GM21717 (cell line): Measurements from ENCODE around the gene CCNY.

Source experiments
- ATAC-seq: cut with Tn5 transposase; IDR thresholded peaks from one replicate; pipeline ENCODE4 v1.9.1; 2021; ENCODE audit warnings: mild to moderate bottlenecking, moderate library complexity; ENCODE audit not compliant: unreplicated experiment

The CCNY gene

DNA sequence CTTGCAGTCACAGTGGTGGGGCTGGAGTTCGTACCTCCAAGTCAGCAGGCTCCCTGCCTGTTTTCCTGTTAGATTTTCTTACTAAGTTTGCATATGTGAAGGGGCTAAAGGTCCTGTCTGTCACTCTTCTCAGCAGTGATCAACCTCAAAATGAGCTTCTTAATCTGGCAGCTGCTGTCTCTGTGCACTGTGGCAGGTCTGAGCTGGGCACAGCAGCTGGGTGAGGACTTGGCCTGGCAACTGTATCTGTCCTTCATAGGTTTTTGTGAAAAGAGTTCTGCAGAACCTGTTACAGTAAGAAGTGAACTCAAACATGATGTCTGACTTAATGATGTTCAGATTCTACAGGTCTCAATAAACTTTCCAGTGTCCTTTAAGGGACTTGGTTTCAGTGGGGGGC is 237.5 kb downstream of the CCNY start:
- ATAC-seq: no peak

DNA sequence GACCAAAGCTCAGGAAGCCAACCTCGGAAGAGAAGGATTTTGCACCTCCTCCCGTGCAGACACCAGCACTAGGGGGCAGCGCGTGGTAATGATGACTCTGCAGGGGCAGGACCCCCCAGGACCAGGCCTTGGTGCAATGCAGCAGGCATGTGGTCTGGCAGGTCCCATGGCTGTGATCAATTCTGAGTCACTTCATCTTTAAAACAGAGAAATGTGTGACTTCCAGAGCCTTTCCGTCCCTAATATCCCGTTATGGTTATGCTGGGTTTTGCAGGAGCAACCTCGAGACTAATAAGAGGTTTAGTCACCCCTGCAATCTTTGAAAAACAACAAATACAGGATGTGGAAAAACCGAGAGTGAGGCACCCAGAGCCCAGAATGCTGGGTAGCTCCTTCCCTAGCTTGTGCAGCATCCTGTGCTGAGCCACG is 238.6 kb downstream of the CCNY start:
- ATAC-seq: no peak

DNA sequence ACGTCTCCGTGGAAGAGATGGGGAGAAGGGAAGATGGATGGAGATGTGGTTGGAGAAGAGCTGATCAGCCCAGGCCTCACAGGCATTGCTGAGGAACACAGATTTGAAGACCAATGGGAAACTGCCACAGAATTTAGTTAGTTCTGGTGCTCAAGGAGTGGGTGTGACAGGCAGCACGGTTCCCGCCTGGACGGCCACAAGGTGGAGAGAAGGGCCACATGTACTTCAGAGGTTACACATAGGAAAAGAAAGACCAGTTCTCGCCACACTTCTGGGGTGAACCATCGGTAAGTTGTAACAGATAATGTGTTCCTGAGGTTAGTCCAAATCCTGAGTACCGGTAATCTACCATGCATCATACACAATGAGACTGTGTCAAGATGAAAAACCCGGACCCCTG is 239.3 kb downstream of the CCNY start:
- ATAC-seq: no peak

DNA sequence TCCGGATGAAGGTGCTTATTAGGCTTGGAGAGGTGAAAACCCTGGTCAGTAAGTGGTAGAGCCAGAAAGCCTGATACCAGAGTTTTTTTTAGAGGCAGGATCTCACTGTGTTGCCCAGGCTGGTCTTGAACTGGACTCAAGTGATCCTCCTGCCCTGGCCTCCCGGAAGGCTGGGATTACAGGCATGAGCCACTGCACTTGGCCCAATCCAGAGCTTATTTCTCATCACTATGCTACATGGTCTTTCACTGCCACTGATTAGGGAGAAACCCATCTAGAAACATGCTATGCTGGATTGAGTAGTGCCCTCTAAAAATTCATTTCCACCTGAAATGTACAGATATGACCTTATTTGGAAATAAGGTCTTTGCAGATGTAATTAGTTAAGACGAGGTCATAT is 240.4 kb downstream of the CCNY start:
- ATAC-seq: no peak

DNA sequence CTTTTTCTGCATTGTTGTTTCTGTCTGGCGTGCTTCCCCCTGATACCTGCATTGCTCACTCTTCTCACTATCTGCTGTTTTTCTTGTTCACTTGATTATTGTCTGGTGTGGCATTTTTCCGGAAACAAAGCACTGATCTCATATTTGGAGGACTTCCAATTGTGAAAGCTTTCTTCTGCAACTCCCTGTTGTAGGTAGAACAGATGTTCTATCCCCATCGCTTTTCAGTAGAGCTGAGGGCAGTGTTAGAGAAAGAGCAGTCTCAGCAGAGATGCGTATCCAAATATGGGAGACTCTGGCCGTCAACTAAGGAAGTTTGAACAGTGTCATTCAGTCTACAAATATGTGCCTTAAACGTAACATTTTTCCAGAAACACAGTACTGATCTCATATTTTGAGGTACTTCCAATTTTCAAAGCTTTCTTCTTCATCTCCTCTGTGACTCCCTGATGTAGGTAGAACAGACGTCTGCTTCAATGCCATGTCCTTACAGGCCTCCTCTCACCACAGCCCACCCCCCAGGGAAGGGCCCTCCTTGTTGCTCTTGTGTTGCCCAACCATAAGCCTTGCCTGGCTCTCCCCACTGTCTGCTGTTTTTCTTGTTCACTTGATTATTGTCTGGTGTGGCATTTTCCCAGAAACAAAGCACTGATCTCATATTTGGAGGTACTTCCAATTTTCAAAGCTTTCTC is 241.8 kb downstream of the CCNY start:
- no peak for ATAC-seq

DNA sequence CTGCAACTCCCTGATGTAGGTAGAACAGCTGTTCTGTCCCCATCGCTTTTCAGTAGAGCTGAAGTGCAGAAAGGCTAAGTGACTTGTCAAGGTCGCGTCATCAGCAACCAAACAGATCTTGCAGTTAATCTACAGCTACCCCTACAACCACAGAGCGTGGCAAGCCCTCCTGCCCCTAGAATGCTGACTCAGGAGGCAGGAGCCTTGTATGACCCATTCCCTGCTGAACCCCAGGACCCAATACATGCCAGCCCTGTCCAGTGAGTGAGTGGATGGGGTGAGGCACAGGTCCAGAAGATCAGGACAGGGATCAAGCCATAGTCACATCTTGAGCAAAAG is 242.3 kb downstream of the CCNY start:
- no peak for ATAC-seq

DNA sequence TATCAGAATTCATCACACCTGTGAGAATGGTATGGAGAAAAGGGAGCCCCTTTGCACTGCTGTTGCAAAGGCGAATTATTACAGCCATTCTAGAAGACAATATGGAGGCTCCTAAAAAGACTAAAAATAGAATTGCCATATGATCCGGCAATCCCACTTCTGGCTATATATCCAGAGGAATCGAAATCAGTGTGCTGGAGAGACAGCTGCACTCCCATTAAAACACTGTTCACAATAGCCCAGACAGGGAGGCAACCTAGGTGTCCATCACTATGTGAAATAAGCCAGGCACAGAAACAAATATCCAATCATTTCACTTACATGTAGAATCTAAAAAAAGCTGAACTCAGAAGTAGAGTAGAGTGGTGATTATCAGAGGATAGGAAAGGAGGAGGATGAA is 242.8 kb downstream of the CCNY start:
- no peak for ATAC-seq

DNA sequence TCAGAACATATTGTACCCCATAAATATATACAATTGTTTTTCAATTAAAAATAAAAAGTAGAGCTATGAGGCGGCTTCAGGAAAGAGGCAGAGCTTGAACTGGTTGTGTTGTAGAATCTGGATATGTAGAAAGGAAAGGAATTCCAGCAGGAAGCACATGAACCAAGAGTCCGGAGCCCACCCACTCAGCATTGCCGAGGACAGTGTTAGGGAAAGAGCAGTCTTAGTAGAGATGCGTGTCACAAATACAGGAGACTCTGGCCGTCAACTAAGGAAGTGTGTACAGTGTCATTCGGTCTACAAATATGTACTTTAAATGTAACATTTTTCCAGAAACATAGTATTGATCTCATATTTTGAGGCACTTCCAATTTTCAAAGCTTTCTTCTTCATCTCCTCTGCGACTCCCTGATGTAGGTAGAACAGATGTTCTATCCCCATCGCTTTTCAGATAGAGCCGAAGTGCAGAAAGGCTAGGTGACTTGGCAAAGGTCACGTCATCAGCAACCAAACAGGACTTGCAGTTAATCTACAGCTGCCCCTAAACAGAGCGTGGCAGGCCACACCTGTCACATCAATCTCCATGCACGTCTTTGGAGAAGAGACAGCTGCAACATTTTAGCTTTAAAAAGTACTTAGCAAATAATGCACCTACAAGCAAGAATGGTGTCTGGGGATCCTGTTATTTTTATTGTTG is 243.6 kb downstream of the CCNY start:
- no peak for ATAC-seq

DNA sequence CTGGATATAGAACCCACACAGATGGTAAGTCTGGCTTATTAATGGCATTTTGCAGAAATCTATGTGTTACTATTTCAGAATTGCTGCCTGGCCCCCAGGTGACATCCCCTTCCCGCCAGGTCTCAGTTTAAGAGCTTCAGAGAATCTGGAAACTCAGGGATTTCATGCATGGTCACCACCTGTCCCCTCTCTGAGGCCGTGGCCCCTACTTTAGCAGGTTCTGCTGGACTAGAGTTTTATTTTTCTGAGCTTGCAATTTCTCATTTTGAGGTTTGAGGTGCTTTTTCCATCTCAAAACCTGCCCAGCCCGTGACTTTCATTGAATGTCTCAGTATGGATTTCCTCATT is 244.1 kb downstream of the CCNY start:
- no peak for ATAC-seq

DNA sequence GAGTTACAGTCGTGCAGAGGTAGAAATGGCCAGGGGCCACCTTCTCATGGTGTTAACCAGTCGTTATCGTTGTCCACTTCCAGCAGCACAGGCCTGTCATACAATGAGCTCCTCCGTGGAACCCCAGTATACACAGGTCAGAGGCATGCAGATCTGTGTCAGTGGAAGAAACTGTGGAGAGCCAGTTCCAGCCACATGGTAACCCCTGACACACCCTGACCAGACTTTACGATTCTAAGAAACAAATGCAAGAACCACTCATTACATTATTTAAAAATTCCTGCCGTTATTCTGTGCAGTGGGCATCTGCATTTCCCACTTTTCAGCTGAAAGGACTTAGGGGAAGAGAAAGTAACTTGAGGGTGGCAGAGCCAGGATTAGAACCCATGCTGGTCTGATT is 245.3 kb downstream of the CCNY start:
- ATAC-seq: no peak

DNA sequence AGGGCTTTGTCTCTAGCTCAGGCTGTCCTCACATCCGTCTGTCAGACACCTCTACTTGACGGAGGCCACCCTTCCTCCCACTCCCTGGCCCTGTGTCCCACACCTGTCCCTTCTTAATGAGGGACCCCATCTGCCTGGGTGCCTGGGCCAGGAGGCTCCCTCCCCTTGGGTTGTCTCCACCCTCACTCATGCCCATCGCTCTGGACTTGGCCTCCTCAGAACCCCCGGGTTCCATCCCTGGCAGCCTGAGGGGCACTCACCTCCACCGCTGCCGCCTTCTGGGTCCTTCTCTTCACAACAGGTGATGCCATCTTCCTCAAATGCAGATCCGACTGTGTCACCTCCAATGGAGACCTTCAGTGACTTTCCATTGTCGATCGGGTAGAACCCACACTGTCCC is 248.6 kb downstream of the CCNY start:
- no peak for ATAC-seq

DNA sequence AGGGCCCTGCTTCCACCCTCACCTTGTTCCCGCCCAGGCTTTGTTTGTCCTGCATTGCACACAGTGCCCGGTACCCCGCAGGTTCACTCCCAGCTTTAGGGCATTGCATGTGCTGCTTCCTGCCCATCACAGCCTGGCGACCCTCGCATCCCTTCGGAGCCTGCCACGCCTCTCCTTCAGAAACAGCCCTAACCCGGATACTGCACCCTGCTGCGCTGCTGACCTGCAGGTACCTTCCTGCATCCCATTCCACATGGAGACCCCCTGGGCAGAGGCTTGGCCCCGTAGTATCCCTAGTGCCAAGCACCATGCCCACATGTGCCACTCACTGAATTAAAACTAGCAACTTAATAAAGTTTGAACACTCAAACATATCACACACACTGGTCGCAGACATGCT is 249.0 kb downstream of the CCNY start:
- no peak for ATAC-seq

DNA sequence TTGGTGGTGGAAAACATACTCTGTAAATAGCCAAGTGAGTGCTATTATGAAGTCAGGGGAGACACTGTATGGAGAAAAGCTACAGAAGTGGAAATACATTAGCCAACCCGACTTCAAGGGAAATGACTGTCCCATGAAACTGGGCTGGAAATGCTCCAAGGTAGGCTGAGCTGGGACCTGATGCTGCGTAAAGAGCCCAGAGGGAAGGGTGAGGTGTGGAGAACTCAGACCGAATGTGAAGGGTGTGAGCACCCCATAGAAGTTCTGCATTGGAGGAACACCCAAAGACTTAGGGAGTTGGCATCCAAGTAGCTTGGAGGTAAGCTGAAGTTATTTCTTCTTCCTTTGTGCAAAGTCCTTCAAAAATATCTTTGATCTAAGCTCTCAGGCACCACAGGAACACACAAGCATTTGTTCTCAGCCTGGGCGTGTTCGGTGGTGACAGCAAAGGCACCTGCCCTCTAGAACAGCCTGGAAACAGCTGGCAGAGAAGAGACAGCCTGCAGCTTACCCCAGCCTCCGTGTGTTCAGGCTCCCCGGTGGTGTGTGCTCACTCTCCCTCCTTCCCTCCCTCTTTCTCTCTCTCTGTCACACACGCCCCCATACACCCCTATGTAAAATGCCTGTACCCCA is 249.7 kb downstream of the CCNY start:
- no peak for ATAC-seq

DNA sequence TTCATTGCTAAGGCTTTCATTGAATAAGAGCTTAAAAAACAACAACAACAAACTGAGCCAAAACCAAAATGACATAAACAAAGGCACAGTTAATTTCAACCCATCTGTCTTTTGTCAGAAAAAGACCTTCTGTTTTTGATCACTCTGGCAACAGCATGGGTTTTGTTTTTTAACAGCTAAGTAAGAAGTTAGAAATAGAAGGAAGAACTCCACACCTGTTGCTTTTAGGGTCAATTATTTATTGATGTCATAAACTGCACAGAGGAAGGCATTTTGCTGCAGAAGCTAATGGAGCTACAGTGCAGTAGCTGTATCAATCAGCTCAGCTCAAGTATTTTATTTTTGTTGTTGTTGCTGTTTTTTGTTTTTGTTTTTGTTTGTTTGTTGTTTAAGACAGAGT is 252.5 kb downstream of the CCNY start:
- ATAC-seq: no peak

DNA sequence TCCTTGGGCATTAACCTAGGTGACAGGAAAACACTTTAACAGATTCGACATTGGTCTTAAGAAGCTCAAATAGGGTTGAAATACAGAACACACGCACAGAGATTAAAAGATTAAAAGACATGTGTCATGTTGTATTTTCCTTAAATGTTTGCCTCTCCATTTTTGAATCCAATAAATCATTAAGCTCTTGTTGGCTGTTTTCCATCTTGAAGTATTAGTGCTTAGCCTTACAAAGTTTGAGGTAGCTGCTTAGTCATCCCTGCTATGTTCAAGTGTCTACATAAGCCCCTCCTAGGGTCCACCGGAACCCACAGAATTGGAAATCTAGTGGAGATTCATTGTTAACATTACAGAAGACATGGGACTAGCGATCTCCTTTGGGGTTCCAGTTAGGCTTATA is 256.1 kb downstream of the CCNY start:
- no peak for ATAC-seq

DNA sequence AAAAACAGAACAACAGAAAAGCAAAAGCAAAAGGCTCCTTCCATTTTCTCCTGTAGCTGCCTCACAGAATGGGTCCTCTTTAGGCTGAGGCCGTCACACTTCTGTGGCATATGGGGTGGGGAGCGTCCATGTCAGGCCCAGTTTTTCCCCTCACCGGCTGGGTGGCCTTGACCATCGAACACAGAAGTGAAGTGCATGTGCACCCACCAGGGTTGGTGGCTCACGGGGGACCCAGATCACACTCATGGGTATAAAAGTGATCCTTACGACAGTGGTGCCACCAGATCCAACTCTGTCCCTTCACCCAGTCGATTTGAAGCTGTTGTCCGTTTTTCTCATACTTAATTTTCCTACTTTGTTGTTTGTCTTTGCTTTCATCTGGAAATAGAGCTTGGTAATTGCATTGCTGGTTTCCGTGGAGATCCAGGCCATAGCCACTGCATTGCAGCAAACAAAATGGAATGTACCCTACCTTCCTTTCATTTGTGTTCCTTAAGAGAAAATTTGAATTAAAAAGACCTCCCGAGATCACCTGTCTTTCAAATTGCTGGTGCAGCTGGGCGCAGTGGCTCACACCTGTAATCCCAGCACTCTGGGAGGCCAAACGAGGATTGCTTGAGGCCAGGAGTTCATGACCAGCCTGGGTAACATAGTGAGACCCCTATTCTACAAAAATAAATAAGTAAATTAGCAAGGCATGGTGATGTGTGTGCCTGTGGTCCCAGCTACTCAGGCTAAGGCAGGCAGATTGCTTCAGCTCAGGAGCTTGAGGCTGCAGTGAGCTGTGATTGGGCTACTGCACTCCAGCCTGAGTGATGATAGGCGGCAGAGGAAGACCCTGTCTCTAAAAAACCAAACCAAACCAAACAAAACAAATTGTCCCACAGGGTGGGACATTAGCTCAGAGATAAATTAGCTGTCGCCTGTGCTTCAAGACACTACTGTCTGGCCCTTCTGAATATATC is 258.1 kb downstream of the CCNY start:
- no peak for ATAC-seq

DNA sequence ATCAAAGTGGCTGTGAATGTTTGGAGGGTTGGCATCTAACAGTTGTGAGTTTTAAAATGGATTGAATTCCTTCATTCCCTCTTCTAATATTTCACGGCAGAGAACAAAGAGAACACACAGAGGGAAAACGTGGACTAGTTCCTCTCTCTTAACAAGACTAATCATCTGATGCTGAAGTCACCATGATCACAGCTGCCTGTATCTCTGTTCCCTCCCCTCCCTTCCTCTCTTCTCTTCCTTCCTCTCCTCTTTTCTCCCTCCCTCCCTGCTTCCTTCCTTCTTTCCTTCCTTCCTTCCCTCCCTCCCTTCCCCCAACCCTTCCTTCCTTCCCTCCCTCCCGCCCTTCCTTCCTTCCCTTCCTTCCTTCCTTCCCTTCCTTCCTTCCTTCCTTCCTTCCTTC is 258.8 kb downstream of the CCNY start:
- no peak for ATAC-seq

DNA sequence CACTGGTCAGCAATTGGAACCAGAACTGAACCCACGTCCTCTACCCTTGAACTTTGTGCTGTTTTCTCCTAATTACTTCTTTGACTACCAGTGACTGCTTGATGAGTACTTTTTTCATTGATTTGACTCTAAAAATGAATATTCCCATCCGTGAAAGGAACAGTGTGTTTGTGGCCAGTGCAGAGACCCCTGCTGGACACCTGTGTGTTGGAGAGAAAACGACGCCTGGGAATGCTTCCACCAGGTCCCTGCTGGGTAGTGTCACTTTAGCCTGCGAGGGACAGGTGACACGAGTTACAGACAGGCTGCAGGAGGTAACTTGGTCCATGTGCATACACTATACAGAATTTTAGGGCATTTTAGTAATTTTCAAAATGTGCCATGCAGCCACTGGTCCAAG is 262.1 kb downstream of the CCNY start:
- ATAC-seq: no peak

DNA sequence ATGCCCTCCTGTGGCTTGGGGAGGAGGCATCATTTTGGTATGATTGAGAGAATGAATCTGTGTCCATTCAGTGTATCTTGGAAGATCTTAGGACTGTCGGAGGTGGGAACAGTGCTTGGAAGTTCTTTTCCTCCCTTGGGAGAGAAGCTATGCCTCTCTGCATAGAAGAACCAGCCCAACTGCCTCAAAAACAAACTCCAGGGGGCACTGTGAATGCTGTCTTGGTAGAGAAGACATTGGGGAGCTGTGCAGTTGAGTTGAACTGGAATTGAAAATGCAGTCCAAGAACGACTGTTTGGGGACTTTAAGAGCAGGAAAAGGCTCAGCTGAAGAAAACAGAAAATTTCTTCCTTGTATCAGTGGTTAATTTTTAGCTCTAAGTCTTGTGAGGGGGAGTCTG is 263.9 kb downstream of the CCNY start:
- no peak for ATAC-seq

DNA sequence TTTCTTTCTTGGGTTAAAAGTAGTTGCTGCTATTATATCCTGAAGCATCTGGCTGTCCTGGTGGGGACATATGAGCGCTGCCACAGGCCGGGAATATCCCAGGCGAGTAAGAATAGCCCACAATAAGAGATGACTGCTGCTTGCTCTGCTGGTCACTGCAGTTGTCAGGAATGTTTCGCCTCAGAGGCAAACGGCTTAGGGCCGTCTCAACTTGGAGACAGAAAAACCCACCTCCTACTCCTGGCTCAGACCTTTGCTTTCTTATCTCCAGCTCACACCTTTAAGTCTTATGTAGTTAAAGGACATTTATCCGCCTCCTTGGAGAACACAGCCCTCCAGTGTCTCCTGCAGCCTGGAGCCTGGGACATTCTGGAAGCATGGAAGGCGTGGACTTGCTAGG is 268.9 kb downstream of the CCNY start, which contains the start of gene GJD4:
GJD4 (plus strand) TSS at position 151 of the 400 bp plus-strand sequence; CDS start at position 378, 227 bp downstream.
- no peak for ATAC-seq

DNA sequence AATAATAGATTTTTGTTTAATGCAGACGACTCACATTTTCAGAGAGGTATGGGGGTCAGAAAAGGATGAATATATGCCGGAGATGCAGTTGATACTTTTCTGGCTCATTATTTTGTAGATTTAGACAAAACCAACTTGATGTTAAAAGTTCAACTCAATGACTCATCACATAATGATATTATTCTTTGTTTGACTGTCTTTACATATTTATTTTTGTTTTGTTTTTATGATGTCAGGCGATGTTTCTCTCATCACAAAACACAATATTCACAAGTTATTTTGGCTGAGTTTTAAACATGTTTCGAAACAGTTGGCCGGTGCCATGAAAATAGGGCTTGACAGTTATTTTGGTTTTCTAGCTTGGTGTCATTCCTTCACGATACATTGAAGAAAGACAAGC is 270.1 kb downstream of the CCNY start:
- ATAC-seq: no peak
